Right renal pelvis (tissue), 4 donors: Measurements from ENCODE around the gene MIER2. TPM values are rescaled to one million over a fixed set of nuclear protein-coding genes. Genes with fewer than 3 reads are reported as not detected.
"Not testable (repeated sequence)": the region's sequence is repeated elsewhere in the genome, so short reads cannot be mapped to it uniquely, and the experiment has no call there.

Source experiments
- DNase-seq, 4 donors: peaks; one replicate each; pipeline ENCODE4 v3.0.0-alpha.2; 2013; ENCODE audit warnings: low read depth in 4 of 4, low spot score in 3 of 4, missing footprints in 1 of 4
- polyA plus RNA-seq, 4 donors: library from polyadenylated mRNA; unstranded; fragments of 120-200 nt; gene quantifications; one replicate each; pipeline ENCODE4 v1.2.1, GENCODE V29; 2013; ENCODE audit not compliant: insufficient read length in 4 of 4

Gene MIER2
- polyA plus RNA-seq, result 10 to 100 TPM; 23.6 to 32.8 (median 24.5) TPM

- peak in 3 of 4 donors; percentile 58 to 67 (median 60) for DNase-seq
Observed at GRCh38 chr19:344625-345319, at the start of gene MIER2. Gene MIER2 (minus strand): TSS chr19:344796. CDS start chr19:344782, 14 bp downstream.

DNA sequence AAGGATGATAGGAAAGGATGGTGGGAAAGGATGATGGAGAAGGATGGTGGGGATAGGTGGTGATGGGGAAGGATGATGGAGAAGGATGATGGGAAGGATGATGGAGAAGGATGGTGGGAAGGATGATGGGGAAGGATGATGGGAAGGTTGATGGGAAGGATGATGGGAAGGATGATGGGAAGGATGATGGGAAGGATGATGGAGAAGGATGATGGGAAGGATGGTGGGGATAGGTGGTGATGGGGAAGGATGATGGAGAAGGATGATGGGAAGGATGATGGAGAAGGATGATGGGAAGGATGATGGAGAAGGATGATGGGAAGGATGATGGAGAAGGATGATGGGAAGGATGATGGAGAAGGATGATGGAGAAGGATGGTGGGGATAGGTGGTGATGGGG lies 49.0 kb upstream of the MIER2 start:
- DNase-seq, result not testable (repeated sequence)

GRCh38 chr19:392375-392970 lies 47.9 kb upstream of the MIER2 start:
- DNase-seq, result no peak

- DNase-seq, result no peak
Observed at GRCh38 chr19:391726-392374, 47.3 kb upstream of the MIER2 start.

- DNase-seq, result no peak
Observed at GRCh38 chr19:391207-391557, 46.6 kb upstream of the MIER2 start.

GRCh38 chr19:390386-391206 lies 46.0 kb upstream of the MIER2 start:
- no peak for DNase-seq

DNA sequence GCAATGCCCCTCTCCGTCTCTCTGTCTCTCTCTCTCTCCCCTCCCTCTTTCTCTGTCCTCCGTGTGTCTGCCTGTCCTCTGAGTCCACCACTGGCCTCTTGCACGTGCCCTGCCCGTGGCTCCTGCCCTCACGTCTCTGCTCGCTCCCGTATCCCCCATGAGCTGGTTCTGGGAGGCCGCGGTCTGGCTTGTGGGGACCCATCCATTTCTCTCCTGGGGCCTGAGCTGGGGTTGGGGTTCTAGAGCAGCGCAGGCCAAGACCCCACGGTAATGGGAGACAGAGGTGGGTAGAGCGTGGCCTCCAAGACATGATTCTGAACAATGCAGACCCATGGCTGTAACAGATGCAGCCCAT lies 45.3 kb upstream of the MIER2 start:
- DNase-seq, result no peak

DNA sequence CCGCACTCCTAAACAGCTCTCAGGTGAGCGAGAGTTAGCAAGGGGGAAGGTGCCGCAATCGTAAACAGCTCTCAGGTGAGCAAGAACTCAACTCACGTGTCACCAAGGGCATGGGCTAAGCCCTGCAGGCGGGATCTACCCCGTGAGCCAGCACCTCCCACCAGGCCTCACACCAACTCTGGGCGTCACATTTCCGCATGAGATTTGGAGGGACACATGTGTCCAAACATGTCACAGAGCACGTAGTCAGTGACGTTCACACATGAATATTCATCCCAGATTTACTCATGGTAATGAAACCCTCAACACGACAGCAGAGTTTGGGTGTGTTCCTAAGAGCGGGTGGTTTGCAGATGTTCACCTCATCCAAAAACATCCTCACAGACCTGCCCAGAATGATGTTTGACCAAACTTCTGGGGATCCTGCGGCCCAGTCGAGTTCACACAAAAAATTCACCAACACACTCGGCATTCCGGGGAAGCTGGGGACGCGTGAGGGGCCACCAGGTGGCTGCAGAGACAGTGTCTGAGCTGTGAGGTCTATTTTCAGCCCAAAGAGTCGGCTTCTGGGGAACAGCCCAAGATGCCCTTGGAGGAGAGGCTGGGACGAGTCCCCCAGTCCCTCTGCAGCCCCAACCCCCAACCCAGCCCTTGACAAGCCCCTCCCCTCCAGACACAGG lies 44.8 kb upstream of the MIER2 start:
- no peak for DNase-seq

DNA sequence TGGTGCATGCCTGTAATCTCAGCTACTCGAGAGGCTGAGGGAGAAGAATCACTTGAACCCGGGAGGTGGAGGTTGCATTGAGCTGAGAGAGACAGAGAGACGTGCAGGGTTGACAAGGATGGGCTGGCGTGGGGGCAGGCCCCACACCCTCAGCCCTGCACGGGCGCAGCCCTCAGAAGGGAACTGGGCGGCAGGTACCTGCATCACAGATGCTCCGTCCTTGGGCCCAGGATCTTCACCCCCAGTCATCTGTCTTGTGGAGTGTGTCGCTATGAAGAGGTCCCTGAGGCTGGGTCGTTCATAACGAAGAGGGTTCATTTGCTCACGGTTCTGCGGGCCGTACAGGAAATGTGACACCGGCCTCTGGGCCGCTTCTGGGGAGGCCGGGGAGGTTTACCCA lies 44.1 kb upstream of the MIER2 start:
- DNase-seq, result no peak

GRCh38 chr19:387777-388176 lies 43.2 kb upstream of the MIER2 start:
- DNase-seq, result no peak

GRCh38 chr19:386632-387301 lies 42.2 kb upstream of the MIER2 start:
- DNase-seq, result not testable (repeated sequence)

DNA sequence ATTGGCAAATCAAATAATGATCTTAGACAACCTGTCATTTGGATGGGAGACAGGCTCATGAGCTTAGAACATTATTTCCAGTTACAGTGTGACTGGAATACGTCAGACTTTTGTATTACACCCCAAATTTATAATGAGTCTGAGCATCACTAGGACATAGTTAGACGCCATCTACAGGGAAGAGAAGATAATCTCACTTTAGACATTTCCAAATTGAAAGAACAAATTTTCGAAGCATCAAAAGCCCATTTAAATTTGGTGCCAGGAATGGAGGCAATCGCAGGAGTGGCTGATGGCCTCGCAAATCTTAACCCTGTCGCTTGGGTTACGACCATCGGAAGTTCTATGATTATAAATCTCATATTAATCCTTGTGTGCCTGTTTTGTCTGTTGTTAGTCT lies 41.6 kb upstream of the MIER2 start:
- not testable (repeated sequence) for DNase-seq

GRCh38 chr19:384799-385169 lies 40.2 kb upstream of the MIER2 start:
- no peak for DNase-seq

GRCh38 chr19:383922-384798 lies 39.6 kb upstream of the MIER2 start:
- no peak for DNase-seq

GRCh38 chr19:383040-383439 lies 38.4 kb upstream of the MIER2 start:
- DNase-seq, result no peak

DNA sequence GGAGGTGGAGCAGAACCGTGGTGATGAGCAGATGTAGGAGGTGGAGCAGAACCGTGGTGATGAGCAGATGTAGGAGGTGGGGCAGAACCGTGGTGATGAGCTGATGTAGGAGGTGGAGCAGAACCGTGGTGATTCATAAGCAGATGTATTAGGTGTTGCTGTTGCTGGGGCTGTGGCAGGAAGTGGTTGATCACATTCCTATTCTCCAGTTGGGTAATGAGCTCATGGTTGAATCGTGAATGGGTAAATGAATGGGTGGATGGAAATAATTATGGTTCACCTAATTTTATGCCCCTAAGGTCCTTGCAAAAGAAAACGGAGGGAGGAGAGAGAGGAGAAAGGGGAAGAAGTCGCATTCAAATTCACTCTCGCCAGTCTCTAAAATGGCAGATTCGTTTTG lies 38.0 kb upstream of the MIER2 start:
- DNase-seq, result not testable (repeated sequence)

GRCh38 chr19:381901-382300 lies 37.3 kb upstream of the MIER2 start:
- not testable (repeated sequence) for DNase-seq

DNA sequence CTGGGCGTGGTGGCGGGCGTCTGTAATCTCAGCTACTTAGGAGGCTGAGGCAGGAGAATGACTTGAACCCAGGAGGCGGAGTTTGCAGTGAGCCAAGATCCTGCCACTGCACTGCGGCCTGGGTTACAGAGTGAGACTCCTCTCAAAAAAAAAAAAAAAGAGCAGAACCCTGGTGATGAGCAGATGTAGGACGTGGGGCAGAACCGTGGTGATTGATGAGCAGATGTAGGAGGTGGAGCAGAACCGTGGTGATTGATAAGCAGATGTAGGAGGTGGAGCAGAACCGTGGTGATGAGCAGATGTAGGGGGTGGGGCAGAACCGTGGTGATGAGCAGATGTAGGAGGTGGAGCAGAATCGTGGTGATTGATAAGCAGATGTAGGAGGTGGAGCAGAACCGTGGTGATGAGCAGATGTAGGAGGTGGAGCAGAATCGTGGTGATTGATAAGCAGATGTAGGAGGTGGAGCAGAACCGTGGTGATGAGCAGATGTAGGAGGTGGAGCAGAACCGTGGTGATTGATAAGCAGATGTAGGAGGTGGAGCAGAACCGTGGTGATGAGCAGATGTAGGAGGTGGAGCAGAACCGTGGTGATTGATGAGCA lies 36.1 kb upstream of the MIER2 start:
- DNase-seq, result not testable (repeated sequence)

DNA sequence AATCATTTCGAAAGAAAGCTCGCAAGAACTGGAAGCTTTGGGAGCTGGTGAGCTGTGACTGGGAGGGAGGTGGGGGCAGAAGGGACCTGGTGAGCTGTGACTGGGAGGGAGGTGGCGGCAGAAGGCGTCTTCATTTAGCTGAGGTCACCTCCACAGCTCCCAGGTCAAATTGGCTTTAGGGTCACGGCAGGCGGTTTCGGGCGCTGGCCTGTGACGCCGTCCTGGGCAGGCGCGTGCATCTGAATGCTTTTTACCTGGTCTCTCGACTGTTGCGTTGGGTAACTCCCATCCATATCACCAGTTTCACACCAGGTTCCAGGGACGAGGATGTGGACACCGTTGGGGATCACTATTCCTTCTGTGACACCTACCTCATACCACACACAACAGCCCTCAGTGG lies 35.2 kb upstream of the MIER2 start:
- DNase-seq, result no peak
